ENCODE data around the gene GLDN.

GLDN gene

GRCh38 chr15:51323749-51324148, 17.7 kb upstream of the GLDN start:
- DNase-seq: no peak

- no peak for DNase-seq
Observed at GRCh38 chr15:51325167-51325566, 16.3 kb upstream of the GLDN start.

GRCh38 chr15:51327081-51327480, 14.4 kb upstream of the GLDN start:
- no peak for DNase-seq

- DNase-seq: no peak
Observed at GRCh38 chr15:51328926-51329325, 12.5 kb upstream of the GLDN start.

GRCh38 chr15:51331141-51331540, 10.3 kb upstream of the GLDN start:
- DNase-seq: no peak

GRCh38 chr15:51332206-51333147, 9.0 kb upstream of the GLDN start:
- no peak for DNase-seq

GRCh38 chr15:51333571-51333970, 7.9 kb upstream of the GLDN start:
- DNase-seq: no peak

- peak; percentile 44 for DNase-seq
Observed at GRCh38 chr15:51334011-51334451, 7.4 kb upstream of the GLDN start.

- DNase-seq: no peak
Observed at GRCh38 chr15:51335087-51335486, 6.4 kb upstream of the GLDN start.

- DNase-seq: no peak
Observed at GRCh38 chr15:51335538-51336410, 5.7 kb upstream of the GLDN start.

- DNase-seq: no peak
Observed at GRCh38 chr15:51338496-51338895, 3.0 kb upstream of the GLDN start, which contains the start of gene CYP19A1. TSS of gene CYP19A1 (minus strand) at chr15:51338596. CDS start at chr15:51242912, 95,684 bp downstream.

GRCh38 chr15:51342227-51342999, 958 bp downstream of the GLDN start:
- no peak for DNase-seq

GRCh38 chr15:51343466-51343865, 2.0 kb downstream of the GLDN start:
- no peak for DNase-seq

- no peak for DNase-seq
Observed at GRCh38 chr15:51346136-51346535, 4.7 kb downstream of the GLDN start.

- no peak for DNase-seq
Observed at GRCh38 chr15:51348688-51349087, 7.2 kb downstream of the GLDN start.

- no peak for DNase-seq
Observed at GRCh38 chr15:51349156-51349844, 7.8 kb downstream of the GLDN start.

- DNase-seq: no peak
Observed at GRCh38 chr15:51350723-51351122, 9.3 kb downstream of the GLDN start.

- DNase-seq: no peak
Observed at GRCh38 chr15:51353976-51354375, 12.5 kb downstream of the GLDN start.

- DNase-seq: no peak
Observed at GRCh38 chr15:51355096-51355495, 13.6 kb downstream of the GLDN start.

- no peak for DNase-seq
Observed at GRCh38 chr15:51356147-51356546, 14.7 kb downstream of the GLDN start.

- DNase-seq: no peak
Observed at GRCh38 chr15:51356983-51357382, 15.5 kb downstream of the GLDN start.

- no peak for DNase-seq
Observed at GRCh38 chr15:51359981-51360380, 18.5 kb downstream of the GLDN start.
